ENCODE measurements around the gene PFN3. TPM values are rescaled to one million over a fixed set of nuclear protein-coding genes. Genes with fewer than 3 reads are reported as not detected.

The PFN3 gene
- total and polyA plus RNA-seq, 2 of the 13 experiments (the other 11 are each of a cell fraction or from before 2014, with no cell fraction given): not detected

DNA sequence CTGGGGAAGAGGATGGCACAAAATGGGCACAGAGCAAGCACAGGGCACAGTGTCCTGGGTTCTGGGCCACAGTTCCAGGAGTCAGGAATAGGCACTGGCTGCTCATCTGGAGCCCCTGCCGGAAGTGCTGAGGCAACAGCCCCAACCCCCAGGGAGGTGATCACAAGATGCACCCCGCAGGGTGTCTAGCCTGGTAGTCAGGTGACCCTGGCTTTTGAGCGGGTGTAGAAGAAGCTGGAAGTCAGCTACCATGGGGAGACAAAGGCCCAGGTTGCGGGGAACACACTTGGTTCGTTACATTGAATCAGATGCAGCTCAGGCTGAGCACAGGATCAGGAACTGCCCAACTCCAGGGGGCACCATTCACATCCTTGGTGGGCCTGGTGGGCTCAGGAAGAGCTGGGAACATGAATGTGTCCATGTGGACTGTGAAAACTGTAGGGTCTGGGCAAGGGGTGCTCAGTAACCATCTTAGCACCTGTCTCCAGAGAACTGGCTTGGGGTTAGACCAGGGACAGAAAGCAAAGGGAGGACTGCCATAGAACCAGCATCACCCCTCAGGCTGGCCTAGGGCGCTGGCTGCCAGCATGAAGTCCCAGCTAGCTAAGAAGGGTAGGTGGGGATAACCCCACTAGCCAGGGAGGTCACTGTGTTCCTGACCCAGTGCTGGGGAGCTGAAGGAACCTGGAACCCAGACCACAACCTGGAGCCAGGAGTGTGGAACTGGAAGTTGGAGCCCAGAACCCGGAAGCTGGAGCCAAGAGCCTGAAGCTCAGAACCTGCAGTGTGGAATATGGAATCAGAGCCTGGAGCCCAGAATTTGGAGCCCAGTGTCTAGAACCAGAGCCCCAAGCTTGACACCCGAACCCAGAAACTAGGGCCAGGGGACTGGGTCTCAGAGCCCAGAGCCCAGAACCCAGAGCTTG, 22.3 kb downstream of the PFN3 start (continued):
- TF ChIP-seq, protein P1, sequence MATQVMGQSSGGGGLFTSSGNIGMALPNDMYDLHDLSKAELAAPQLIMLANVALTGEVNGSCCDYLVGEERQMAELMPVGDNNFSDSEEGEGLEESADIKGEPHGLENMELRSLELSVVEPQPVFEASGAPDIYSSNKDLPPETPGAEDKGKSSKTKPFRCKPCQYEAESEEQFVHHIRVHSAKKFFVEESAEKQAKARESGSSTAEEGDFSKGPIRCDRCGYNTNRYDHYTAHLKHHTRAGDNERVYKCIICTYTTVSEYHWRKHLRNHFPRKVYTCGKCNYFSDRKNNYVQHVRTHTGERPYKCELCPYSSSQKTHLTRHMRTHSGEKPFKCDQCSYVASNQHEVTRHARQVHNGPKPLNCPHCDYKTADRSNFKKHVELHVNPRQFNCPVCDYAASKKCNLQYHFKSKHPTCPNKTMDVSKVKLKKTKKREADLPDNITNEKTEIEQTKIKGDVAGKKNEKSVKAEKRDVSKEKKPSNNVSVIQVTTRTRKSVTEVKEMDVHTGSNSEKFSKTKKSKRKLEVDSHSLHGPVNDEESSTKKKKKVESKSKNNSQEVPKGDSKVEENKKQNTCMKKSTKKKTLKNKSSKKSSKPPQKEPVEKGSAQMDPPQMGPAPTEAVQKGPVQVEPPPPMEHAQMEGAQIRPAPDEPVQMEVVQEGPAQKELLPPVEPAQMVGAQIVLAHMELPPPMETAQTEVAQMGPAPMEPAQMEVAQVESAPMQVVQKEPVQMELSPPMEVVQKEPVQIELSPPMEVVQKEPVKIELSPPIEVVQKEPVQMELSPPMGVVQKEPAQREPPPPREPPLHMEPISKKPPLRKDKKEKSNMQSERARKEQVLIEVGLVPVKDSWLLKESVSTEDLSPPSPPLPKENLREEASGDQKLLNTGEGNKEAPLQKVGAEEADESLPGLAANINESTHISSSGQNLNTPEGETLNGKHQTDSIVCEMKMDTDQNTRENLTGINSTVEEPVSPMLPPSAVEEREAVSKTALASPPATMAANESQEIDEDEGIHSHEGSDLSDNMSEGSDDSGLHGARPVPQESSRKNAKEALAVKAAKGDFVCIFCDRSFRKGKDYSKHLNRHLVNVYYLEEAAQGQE (IDR thresholded peaks at IDR 0.05; ENCODE audit: borderline replicate concordance in 1 of 2, low read depth in 1 of 2, low read length in 2 of 2): no peak
- no peak for TF ChIP-seq ZNF83 (CRISPR knock-in tag; IDR thresholded peaks at IDR 0.05; ENCODE audit: borderline replicate concordance)
- TF ChIP-seq FOXJ3 (CRISPR knock-in tag; IDR thresholded peaks at IDR 0.05; ENCODE audit: borderline replicate concordance): no peak
- TF ChIP-seq MLLT10 (CRISPR knock-in tag; IDR thresholded peaks at IDR 0.05): no peak
- TF ChIP-seq ZNF230 (CRISPR knock-in tag; IDR thresholded peaks at IDR 0.05): no peak
- TF ChIP-seq PCBP2 (optimal IDR thresholded peaks at IDR 0.05; ENCODE audit: low read depth, low read length, poor library complexity, severe bottlenecking): no peak
- TF ChIP-seq, protein P2, sequence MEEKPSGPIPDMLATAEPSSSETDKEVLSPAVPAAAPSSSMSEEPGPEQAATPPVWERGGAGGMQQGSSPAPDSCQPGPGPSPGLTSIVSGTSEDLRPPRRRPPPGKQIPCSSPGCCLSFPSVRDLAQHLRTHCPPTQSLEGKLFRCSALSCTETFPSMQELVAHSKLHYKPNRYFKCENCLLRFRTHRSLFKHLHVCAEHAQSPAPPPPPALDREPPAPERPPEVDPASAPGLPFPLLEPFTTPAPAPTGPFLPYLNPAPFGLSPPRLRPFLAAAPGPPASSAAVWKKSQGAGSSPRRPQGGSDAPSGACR (CRISPR knock-in tag; IDR thresholded peaks at IDR 0.05): no peak
- TF ChIP-seq ZNF326 (CRISPR knock-in tag; IDR thresholded peaks at IDR 0.05; ENCODE audit: borderline replicate concordance): 0 out of 2 replicates have a peak, but pooled peaks have one; percentile 20
- TF ChIP-seq, protein P3, sequence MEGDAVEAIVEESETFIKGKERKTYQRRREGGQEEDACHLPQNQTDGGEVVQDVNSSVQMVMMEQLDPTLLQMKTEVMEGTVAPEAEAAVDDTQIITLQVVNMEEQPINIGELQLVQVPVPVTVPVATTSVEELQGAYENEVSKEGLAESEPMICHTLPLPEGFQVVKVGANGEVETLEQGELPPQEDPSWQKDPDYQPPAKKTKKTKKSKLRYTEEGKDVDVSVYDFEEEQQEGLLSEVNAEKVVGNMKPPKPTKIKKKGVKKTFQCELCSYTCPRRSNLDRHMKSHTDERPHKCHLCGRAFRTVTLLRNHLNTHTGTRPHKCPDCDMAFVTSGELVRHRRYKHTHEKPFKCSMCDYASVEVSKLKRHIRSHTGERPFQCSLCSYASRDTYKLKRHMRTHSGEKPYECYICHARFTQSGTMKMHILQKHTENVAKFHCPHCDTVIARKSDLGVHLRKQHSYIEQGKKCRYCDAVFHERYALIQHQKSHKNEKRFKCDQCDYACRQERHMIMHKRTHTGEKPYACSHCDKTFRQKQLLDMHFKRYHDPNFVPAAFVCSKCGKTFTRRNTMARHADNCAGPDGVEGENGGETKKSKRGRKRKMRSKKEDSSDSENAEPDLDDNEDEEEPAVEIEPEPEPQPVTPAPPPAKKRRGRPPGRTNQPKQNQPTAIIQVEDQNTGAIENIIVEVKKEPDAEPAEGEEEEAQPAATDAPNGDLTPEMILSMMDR (CRISPR knock-in tag; IDR thresholded peaks at IDR 0.05): peak; percentile 48; the same call in 1 of the 2 replicates
- TF ChIP-seq, protein P4, sequence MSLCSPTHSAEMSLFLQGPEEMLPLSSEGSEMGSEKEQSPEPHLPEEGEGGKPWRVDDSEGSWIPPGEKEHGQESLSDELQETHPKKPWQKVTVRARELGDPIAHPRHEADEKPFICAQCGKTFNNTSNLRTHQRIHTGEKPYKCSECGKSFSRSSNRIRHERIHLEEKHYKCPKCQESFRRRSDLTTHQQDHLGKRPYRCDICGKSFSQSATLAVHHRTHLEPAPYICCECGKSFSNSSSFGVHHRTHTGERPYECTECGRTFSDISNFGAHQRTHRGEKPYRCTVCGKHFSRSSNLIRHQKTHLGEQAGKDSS (CRISPR knock-in tag; IDR thresholded peaks at IDR 0.05; ENCODE audit: borderline replicate concordance, low read depth): peak; percentile 66; the same call in 1 of the 2 replicates
- peak; percentile 74; the same call in 1 of the 2 replicates for TF ChIP-seq ATF7-NPFF (CRISPR knock-in tag; IDR thresholded peaks at IDR 0.05; ENCODE audit: low read depth)
- TF ChIP-seq ZNF260 (CRISPR knock-in tag; IDR thresholded peaks at IDR 0.05; ENCODE audit: borderline replicate concordance, low read depth): no peak
- TF ChIP-seq, protein P5, sequence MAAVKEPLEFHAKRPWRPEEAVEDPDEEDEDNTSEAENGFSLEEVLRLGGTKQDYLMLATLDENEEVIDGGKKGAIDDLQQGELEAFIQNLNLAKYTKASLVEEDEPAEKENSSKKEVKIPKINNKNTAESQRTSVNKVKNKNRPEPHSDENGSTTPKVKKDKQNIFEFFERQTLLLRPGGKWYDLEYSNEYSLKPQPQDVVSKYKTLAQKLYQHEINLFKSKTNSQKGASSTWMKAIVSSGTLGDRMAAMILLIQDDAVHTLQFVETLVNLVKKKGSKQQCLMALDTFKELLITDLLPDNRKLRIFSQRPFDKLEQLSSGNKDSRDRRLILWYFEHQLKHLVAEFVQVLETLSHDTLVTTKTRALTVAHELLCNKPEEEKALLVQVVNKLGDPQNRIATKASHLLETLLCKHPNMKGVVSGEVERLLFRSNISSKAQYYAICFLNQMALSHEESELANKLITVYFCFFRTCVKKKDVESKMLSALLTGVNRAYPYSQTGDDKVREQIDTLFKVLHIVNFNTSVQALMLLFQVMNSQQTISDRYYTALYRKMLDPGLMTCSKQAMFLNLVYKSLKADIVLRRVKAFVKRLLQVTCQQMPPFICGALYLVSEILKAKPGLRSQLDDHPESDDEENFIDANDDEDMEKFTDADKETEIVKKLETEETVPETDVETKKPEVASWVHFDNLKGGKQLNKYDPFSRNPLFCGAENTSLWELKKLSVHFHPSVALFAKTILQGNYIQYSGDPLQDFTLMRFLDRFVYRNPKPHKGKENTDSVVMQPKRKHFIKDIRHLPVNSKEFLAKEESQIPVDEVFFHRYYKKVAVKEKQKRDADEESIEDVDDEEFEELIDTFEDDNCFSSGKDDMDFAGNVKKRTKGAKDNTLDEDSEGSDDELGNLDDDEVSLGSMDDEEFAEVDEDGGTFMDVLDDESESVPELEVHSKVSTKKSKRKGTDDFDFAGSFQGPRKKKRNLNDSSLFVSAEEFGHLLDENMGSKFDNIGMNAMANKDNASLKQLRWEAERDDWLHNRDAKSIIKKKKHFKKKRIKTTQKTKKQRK (IDR thresholded peaks at IDR 0.05; ENCODE audit: low read length): no peak
- TF ChIP-seq SOX5 (CRISPR knock-in tag; IDR thresholded peaks at IDR 0.05; ENCODE audit: borderline replicate concordance): no peak
- no peak for TF ChIP-seq CHCHD3 (CRISPR knock-in tag; IDR thresholded peaks at IDR 0.05)
- 0 out of 2 replicates have a peak, but pooled peaks have one; percentile 10 for TF ChIP-seq ETV5 (CRISPR knock-in tag; IDR thresholded peaks at IDR 0.05; ENCODE audit: borderline replicate concordance)
- TF ChIP-seq ELF1 (CRISPR knock-in tag; IDR thresholded peaks at IDR 0.05): peak; percentile 59; the same call in 1 of the 2 replicates

All from HepG2 (cell line).